ENCODE data around the gene TMPRSS6.

TMPRSS6 gene

DNA sequence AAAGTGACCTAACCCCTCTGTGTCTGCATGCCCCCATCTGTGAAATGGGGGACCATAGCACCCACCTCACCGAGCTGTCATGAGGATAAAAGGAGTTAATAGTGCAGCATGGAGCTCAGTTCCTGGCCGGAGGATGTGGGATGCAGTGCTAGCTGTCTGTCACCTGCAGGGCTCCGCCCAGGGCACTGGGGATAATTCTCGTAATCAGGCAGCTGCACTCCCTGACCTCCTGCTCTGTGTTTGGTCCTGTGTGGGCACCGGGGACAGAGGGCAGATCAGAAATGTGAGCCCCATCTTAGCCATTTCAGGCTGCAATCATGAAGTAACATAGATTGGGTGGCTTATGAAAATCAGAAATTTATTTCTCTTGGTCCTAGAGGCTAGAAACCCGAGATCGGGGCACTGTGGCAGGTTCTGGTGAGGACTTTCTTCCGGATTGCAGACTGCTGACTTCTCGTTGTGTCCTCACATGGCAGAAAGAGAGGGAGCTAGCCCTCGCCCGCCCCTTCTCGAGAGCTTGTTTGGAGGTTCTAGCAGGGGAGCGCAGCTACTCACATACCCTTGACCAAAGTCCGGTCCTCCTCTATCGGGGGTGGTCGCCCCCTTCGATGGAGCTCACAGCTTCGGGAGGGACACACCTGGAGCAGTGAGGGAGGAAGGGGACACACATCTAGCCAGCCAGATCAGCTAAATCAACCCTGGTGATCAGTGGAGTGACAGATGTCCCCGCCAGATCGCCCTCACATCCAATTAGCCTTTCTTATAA lies 54.7 kb downstream of the TMPRSS6 start:
- intact Hi-C loops (cut with DNase I): no loop called here
- DNase-seq: peak in 2 of 10 donors; percentile 67 to 75

DNA sequence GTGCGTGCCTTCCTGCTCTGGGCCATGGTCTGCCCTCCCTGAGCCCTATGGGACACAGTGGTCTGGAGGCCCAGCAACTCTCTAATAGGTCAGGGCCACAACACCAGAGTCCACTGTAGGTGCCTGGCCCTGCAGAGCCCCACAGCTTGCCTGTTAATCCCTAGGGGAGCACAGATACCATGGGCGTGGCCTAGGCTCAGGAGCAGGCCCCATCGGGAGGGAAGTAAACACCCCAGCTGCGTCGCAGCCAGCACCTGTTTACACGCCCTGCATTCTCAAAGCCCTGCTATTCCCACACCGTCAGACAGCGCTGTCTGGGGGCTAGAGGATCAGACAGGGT lies 55.5 kb downstream of the TMPRSS6 start:
- peak in 2 of 10 donors; percentile 42 to 74 for DNase-seq
- intact Hi-C loops (cut with DNase I): no loop called here

DNA sequence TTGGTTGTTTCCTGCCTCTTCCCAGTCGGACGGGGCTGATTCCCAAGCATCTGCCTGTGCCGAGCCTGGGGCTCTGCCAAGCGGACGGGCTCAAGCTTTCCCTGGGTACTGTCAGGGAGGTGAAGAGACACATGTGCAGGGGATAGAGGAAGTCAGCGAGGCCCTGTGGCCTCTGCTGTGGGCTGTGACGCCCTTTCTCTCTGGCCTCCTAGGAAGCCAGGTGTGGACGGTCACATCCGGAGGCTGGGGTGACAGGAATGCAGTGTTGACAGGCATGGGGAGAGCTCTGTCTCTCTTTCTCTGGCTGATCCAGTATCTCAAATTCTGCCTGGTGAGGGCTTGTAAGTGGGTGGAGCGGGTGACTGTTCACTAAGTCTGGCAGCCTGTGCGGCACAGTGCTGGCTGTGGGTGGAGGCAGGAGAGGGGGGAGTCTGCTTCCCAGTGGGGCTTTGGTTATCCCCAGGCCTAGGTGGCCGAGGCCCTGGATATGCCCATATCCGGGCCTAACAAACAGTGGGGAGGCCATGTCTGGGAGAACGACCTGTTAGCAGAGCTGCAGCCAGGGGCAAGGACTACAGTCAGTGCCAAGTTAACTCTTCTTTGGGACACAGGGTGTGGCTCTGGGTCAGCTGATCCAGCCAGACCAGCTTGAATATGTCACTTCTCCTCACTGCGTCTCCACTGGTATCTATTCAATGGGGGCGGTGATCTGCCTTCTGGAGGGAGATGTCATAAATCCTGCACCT lies 56.0 kb downstream of the TMPRSS6 start:
- DNase-seq: peak in 8 of 10 donors; percentile 37 to 93 (median 59)
- intact Hi-C loops (cut with DNase I): no loop called here

GRCh38 chr22:37052386-37053309 lies 56.9 kb downstream of the TMPRSS6 start:
- DNase-seq: peak in 2 of 10 donors; percentile 47 to 81
- intact Hi-C loops (cut with DNase I): no loop called here

DNA sequence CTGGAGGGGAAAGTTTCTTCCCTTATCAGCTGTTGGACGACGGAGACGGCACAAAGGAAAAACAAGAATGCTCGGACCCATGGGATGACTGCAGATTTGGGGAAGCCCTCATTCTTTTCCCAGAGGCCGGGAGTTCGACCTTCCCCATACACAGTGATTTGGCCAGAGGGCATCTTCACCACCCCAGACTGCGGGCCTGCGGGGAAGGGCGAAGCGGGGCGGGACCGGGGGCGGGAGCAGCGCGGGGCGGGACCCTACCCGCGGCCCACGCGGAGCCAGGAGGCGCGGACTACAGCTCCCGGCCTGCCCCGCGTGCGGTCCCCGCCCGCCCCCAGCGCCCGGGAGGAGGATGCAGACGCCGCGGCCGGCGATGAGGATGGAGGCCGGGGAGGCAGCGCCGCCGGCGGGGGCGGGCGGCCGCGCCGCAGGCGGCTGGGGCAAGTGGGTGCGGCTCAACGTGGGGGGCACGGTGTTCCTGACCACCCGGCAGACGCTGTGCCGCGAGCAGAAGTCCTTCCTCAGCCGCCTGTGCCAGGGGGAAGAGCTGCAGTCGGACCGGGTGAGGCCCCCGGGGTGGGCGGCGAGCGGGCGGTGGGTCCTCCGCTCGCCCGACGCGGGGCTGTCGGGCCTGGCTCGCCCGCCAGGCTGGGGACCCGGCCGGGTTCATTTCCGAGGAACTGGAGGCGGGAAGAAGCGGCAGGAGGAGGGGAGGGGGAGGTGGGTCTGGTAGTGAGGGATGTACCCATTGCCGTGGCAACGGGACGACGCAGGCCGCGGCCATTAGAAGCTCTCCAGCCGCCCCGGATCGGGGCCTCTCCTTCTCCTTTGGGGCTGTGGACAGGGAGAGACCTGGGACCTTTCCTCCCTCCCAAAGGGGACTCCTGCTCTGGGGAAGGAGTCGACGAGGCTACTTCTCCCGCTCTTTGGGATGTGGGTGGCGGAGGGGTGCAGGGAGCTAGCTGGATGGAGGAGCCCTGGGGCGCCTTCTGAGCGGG lies 57.8 kb downstream of the TMPRSS6 start, which contains the start of gene KCTD17:
KCTD17 (plus strand) TSS at position 352 of the 995 bp plus-strand sequence; CDS start at position 371, 19 bp downstream.
- DNase-seq: peak; percentile 61 to 97 (median 78)
- intact Hi-C loops (cut with DNase I): no loop called here

- no peak for DNase-seq
- intact Hi-C loops (cut with DNase I): no loop called here
Observed at GRCh38 chr22:37050913-37051312, 58.6 kb downstream of the TMPRSS6 start.

GRCh38 chr22:37049224-37049623 lies 60.3 kb downstream of the TMPRSS6 start:
- DNase-seq: no peak
- intact Hi-C loops (cut with DNase I): no loop called here

GRCh38 chr22:37048133-37048532 lies 61.4 kb downstream of the TMPRSS6 start:
- DNase-seq: no peak
- intact Hi-C loops (cut with DNase I): no loop called here

GRCh38 chr22:37047006-37047405 lies 62.5 kb downstream of the TMPRSS6 start:
- no peak for DNase-seq
- intact Hi-C loops (cut with DNase I): no loop called here

DNA sequence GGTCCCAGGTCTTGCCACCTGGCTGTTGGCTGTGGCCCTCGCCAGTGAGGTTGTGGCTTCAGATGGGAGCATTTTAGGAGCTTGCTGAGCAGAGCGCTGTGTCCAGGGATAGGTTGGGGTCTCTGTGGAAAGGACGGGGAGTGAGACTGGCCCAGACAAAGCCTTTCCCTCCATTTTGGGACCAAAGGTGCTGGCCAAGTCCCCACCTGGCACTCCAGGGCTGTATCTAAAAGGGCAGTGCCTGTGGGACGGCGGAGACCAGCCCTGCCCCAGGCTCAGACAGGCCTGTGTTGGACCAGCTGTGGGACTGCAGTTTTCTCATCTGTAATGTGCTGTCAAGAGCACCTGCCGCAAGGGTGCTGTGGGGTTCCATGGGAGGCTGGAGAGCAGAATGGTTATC lies 62.9 kb downstream of the TMPRSS6 start:
- intact Hi-C loops (cut with DNase I): no loop called here
- DNase-seq: no peak

GRCh38 chr22:37045958-37046357 lies 63.6 kb downstream of the TMPRSS6 start:
- intact Hi-C loops (cut with DNase I): no loop called here

GRCh38 chr22:37044634-37045625 lies 64.6 kb downstream of the TMPRSS6 start:
- intact Hi-C loops (cut with DNase I): no loop called here

More at GRCh38 chr22:37045958-37046357, 63.6 kb downstream of the TMPRSS6 start:
- DNase-seq: peak in 1 of 10 donors; percentile 68

DNA sequence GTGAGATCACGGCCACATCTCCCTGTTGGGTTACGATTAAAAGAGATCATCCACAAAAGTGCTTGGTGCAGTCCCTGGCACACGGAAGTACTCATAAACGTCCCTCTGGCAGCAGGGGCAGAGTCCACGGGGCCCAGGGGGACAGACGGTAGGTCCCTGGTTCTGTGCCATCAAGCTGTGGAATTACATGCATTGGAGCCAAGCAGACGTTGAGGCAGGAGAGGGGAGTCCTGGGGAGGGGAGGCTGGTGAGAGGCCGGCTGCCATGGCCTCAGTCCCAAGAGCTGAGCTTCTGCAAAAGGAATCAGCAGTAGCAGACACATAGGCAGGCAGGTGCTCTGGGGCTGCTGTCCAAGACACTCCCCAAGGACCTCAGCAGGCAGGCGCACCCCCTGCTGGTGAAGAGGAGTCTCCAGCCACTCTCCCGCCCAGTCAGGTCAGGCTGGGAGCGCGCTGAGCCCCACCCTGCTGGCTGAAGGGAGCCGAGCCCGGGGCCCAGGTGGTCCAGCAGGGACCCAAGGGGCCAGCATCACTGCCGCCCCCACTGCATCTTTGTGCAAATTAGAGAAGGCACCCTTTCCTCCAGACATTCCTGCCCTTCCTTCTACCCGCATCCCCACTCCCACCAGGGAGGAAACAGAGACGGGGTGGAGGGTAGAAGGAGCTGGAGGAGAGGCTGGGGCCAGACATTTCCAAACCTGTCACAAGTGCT lies 65.5 kb downstream of the TMPRSS6 start:
- intact Hi-C loops (cut with DNase I): no loop called here
- peak in 1 of 10 donors; percentile 86 for DNase-seq

More at GRCh38 chr22:37044634-37045625, 64.6 kb downstream of the TMPRSS6 start:
- DNase-seq: peak in 1 of 10 donors; percentile 26

GRCh38 chr22:37043209-37043827 lies 66.2 kb downstream of the TMPRSS6 start:
- intact Hi-C loops (cut with DNase I): no loop called here
- peak in 2 of 10 donors; percentile 44 to 58 for DNase-seq

GRCh38 chr22:37039466-37039865 lies 70.0 kb downstream of the TMPRSS6 start:
- intact Hi-C loops (cut with DNase I): no loop called here
- no peak for DNase-seq

DNA sequence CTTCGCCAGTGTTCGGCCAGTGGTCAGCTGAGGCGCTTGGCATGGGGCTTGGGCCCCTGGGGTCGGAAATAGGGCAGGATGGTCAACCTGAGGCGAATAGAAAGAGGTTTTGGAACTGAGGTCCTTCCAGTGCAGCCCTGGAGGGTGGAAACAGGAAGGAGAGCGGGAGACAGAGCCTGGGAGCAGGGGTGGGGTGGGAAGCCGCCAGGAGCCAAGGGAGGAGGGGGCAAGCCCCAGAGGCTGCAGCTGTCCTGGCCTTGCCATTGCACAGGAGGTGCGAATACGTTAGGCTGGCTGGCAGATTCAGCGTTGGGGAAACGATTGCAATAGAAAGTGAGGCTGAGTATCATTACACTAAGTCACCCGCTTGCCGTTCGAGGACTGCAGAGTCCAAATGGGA lies 71.8 kb downstream of the TMPRSS6 start:
- peak in 1 of 10 donors; percentile 56 for DNase-seq
- intact Hi-C loops (cut with DNase I): no loop called here

Measured in posterior cingulate gyrus (tissue), 11 donors.